Neural cell (in vitro differentiated cells): ENCODE data around the gene TRAPPC10. TPM values are rescaled to one million over a fixed set of nuclear protein-coding genes. Genes with fewer than 3 reads are reported as not detected.

Source experiments
- H2AFZ ChIP-seq: fragments of 200-600, 300-800 bp; sonication (generic), shearing (Covaris generic); 2 replicates; pipeline ENCODE4 v1.6.0; 2014; ENCODE audit warnings: low read depth, mild to moderate bottlenecking, antibody characterized with exemption, low read length, moderate library complexity
- H3F3A ChIP-seq: fragments of 200-600 bp; shearing (Covaris generic); 2 replicates; pipeline ENCODE4 v1.6.1; 2016; ENCODE audit warnings: mild to moderate bottlenecking, moderate library complexity, mixed read lengths, antibody characterized with exemption, low read length; ENCODE audit not compliant: insufficient read depth, poor library complexity, severe bottlenecking
- H3K27ac ChIP-seq: fragments of 200-600, 300-800 bp; sonication (generic), shearing (Covaris generic); 2 replicates; pipeline ENCODE4 v1.5.1; 2014; ENCODE audit warnings: mild to moderate bottlenecking, low read length, moderate library complexity
- H3K27me3 ChIP-seq: fragments of 300-800, 200-600 bp; sonication (generic), shearing (Covaris generic); 2 replicates; pipeline ENCODE4 v1.6.0; 2014; ENCODE audit warnings: mild to moderate bottlenecking, low read depth, low read length, moderate library complexity; ENCODE audit not compliant: insufficient read depth
- H3K36me3 ChIP-seq: fragments of 300-800, 200-600 bp; sonication (generic), shearing (Covaris generic); 2 replicates; pipeline ENCODE4 v1.5.1; 2014; ENCODE audit warnings: mild to moderate bottlenecking, antibody characterized with exemption, low read length, moderate library complexity; ENCODE audit not compliant: insufficient read depth
- H3K4me2 ChIP-seq: fragments of 300-800, 200-600 bp; sonication (generic), shearing (Covaris generic); 2 replicates; pipeline ENCODE4 v1.6.0; 2014; ENCODE audit warnings: mild to moderate bottlenecking, low read length
- H3K4me3 ChIP-seq: fragments of 300-800, 200-600 bp; sonication (generic), shearing (Covaris generic); 2 replicates; pipeline ENCODE4 v1.5.1; 2014; ENCODE audit warnings: mild to moderate bottlenecking, low read length, moderate library complexity
- H3K79me2 ChIP-seq: fragments of 200-600 bp; shearing (Covaris generic); replicated peaks from 2 replicates; pipeline ENCODE4 v1.6.0; 2014; ENCODE audit warnings: mild to moderate bottlenecking, low read length, moderate library complexity; ENCODE audit not compliant: insufficient read depth
- H3K9ac ChIP-seq: fragments of 300-800, 200-600 bp; sonication (generic), shearing (Covaris generic); 2 replicates; pipeline ENCODE4 v1.6.1; 2016; ENCODE audit warnings: mild to moderate bottlenecking, low read length, mixed read lengths
- H3K9me2 ChIP-seq: fragments of 200-600 bp; shearing (Covaris generic); 2 replicates; pipeline ENCODE4 v1.6.1; 2016; ENCODE audit warnings: mild to moderate bottlenecking, low read length, mixed read lengths; ENCODE audit not compliant: insufficient read depth
- H3K9me3 ChIP-seq: fragments of 200-600, 300-800 bp; sonication (generic), shearing (Covaris generic); 2 replicates; pipeline ENCODE4 v1.6.1; 2016; ENCODE audit warnings: mild to moderate bottlenecking, mixed run types, low read length, moderate library complexity, mixed read lengths
- H4K20me1 ChIP-seq: fragments of 200-600 bp; shearing (Covaris generic); 2 replicates; pipeline ENCODE4 v1.6.1; 2016; ENCODE audit warnings: mild to moderate bottlenecking, mixed run types; ENCODE audit not compliant: insufficient read depth
- EP300 ChIP-seq: fragments of 450-650 bp; conservative IDR thresholded peaks from 2 replicates; pipeline ENCODE4 v1.6.1; 2014; ENCODE audit warnings: antibody characterized with exemption, mild to moderate bottlenecking, moderate library complexity; ENCODE audit not compliant: poor library complexity, severe bottlenecking
- EZH2 ChIP-seq: fragments of 200-600, 300-800 bp; shearing (Covaris generic), sonication (generic); IDR thresholded peaks from 2 replicates; pipeline ENCODE4 v1.6.1; 2014; ENCODE audit warnings: antibody characterized with exemption, low read length, borderline replicate concordance, mild to moderate bottlenecking; ENCODE audit not compliant: insufficient read depth, poor library complexity, severe bottlenecking
- MXI1 ChIP-seq: fragments of 450-650 bp; conservative IDR thresholded peaks from 2 replicates; pipeline ENCODE4 v1.6.1; 2014; ENCODE audit warnings: antibody characterized with exemption, mild to moderate bottlenecking; ENCODE audit not compliant: poor library complexity, severe bottlenecking
- POLR2AphosphoS5 ChIP-seq: IDR thresholded peaks from 2 replicates; pipeline ENCODE4 v1.6.1; 2012
- RAD21 ChIP-seq: fragments of 450-650 bp; conservative IDR thresholded peaks from 2 replicates; pipeline ENCODE4 v1.6.1; 2014; ENCODE audit warnings: antibody characterized with exemption, mild to moderate bottlenecking, moderate library complexity
- SMC3 ChIP-seq: fragments of 450-650 bp; conservative IDR thresholded peaks from 2 replicates; pipeline ENCODE4 v1.6.1; 2014; ENCODE audit warnings: antibody characterized with exemption, mild to moderate bottlenecking, moderate library complexity; ENCODE audit not compliant: poor library complexity
- TAF1 ChIP-seq: IDR thresholded peaks from 2 replicates; pipeline ENCODE4 v1.6.1; 2012; ENCODE audit warnings: low read depth
- polyA plus RNA-seq: library from polyadenylated mRNA; depleted of rRNA; stranded (reverse); fragments of >200 nt; gene quantifications from 2 replicates; pipeline ENCODE4 v1.2.3, GENCODE V29; 2014
- TF ChIP-seq, protein P1 (sequence below): fragments of 450-650 bp; IDR thresholded peaks from 2 replicates; pipeline ENCODE4 v1.5.1; 2014; ENCODE audit warnings: antibody characterized with exemption, mild to moderate bottlenecking, moderate library complexity; ENCODE audit not compliant: poor library complexity, severe bottlenecking
- TF ChIP-seq, protein P2 (sequence below): IDR thresholded peaks from 2 replicates; pipeline ENCODE4 v1.6.1; 2012; ENCODE audit warnings: borderline replicate concordance

Gene TRAPPC10
- polyA plus RNA-seq, 1 donor from 2014 or later, result 17.8 TPM

DNA sequence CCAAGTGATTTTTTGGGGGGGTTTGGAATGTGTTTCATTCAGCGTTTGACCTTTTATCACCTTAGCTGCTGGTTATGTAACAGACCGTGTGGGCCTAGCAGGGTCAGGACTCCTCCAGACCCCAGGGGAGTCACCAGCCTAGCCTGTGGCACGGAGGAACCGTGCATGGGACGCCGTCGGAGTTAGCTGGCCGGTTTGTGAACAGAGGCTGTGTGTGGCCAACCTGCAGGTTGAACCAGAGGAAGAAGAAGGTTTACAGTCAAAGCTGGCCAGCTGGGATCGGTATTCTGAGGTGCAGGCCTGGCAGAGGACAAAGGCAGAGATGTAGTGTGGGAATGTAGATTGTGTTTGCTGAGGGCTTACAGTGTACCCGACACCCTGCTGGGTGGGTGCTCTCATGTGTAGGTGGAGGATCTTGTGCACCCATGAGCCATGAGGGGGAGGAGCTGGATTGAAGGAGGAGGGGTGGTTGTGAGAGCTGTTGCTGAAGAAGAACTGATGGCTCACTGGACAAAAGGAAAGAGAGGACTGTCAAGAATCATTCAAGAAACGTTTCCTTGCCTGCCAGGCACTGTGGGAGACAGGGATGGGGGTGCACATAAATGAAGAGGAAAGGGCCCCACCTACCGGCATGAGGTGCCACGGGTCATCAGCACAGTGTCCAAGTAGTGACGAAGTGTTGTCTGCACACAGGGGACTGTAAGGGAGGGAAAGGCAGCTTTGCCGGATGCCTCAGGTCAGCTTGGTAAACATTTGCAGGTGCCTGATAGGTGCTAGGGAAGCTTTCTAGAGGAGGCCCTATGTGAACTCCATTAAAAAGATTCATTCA, 55.1 kb downstream of the TRAPPC10 start:
- no peaks in the 10 kb centered on the region for H4K20me1 ChIP-seq
- no peaks in the 10 kb centered on the region for H3K27me3 ChIP-seq
- H3K4me3 ChIP-seq, result no peak overlapping the region
- no peaks in the 10 kb centered on the region for H3K9me3 ChIP-seq
- H3K4me2 ChIP-seq, result no peak overlapping the region
- H3K9ac ChIP-seq, result no peak overlapping the region
- TF ChIP-seq TAF1, result no peak
- no peak for TF ChIP-seq SMC3
- no peak for TF ChIP-seq MXI1
- no peak for TF ChIP-seq RAD21
- TF ChIP-seq EP300, result no peak
- no peak for TF ChIP-seq EZH2
- TF ChIP-seq POLR2AphosphoS5, result no peak
- TF ChIP-seq, protein P1, sequence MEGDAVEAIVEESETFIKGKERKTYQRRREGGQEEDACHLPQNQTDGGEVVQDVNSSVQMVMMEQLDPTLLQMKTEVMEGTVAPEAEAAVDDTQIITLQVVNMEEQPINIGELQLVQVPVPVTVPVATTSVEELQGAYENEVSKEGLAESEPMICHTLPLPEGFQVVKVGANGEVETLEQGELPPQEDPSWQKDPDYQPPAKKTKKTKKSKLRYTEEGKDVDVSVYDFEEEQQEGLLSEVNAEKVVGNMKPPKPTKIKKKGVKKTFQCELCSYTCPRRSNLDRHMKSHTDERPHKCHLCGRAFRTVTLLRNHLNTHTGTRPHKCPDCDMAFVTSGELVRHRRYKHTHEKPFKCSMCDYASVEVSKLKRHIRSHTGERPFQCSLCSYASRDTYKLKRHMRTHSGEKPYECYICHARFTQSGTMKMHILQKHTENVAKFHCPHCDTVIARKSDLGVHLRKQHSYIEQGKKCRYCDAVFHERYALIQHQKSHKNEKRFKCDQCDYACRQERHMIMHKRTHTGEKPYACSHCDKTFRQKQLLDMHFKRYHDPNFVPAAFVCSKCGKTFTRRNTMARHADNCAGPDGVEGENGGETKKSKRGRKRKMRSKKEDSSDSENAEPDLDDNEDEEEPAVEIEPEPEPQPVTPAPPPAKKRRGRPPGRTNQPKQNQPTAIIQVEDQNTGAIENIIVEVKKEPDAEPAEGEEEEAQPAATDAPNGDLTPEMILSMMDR, result no peak
- TF ChIP-seq, protein P2, sequence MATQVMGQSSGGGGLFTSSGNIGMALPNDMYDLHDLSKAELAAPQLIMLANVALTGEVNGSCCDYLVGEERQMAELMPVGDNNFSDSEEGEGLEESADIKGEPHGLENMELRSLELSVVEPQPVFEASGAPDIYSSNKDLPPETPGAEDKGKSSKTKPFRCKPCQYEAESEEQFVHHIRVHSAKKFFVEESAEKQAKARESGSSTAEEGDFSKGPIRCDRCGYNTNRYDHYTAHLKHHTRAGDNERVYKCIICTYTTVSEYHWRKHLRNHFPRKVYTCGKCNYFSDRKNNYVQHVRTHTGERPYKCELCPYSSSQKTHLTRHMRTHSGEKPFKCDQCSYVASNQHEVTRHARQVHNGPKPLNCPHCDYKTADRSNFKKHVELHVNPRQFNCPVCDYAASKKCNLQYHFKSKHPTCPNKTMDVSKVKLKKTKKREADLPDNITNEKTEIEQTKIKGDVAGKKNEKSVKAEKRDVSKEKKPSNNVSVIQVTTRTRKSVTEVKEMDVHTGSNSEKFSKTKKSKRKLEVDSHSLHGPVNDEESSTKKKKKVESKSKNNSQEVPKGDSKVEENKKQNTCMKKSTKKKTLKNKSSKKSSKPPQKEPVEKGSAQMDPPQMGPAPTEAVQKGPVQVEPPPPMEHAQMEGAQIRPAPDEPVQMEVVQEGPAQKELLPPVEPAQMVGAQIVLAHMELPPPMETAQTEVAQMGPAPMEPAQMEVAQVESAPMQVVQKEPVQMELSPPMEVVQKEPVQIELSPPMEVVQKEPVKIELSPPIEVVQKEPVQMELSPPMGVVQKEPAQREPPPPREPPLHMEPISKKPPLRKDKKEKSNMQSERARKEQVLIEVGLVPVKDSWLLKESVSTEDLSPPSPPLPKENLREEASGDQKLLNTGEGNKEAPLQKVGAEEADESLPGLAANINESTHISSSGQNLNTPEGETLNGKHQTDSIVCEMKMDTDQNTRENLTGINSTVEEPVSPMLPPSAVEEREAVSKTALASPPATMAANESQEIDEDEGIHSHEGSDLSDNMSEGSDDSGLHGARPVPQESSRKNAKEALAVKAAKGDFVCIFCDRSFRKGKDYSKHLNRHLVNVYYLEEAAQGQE, result no peak
- H2AFZ ChIP-seq, result no peak overlapping the region
- H3K27ac ChIP-seq, result no peak overlapping the region
- H3K79me2 ChIP-seq, result no peaks in the 10 kb centered on the region
- H3K36me3 ChIP-seq, result no peaks in the 10 kb centered on the region
- H3F3A ChIP-seq, result no peaks in the 10 kb centered on the region
- no peaks in the 10 kb centered on the region for H3K9me2 ChIP-seq

DNA sequence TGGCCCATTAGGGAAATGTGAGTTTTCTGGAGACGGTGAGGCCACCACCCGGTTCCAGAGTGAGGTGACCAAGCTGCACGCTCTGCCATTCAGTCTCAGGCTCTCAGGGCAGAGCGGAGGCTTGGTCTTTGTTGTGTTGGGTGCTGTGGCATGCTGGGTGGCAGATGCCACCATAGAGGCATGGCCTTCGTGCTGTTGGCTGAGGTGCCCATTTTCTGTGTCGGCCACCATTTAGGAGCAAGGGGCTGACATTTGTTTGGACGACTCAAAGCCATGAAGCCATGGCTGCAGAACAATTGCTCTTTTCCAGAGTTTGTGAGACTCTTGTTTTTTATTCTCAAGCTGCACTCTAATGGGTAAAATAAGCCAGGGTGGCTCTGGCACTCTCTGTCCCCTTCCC, 58.3 kb downstream of the TRAPPC10 start:
- Histone ChIP-seq H2AFZ (no peak overlapping the region), H3K4me3 (no peak overlapping the region), H3K9me2 (no peaks in the 10 kb centered on the region), H3K27ac (no peak overlapping the region), H3K27me3 (no peaks in the 10 kb centered on the region), H3K9me3 (no peaks in the 10 kb centered on the region), H3K4me2 (no peak overlapping the region), H4K20me1 (no peaks in the 10 kb centered on the region), H3F3A (no peaks in the 10 kb centered on the region), H3K36me3 (no peaks in the 10 kb centered on the region), H3K79me2 (no peaks in the 10 kb centered on the region), H3K9ac (no peak overlapping the region)
- TF ChIP-seq POLR2AphosphoS5 (no peak), RAD21 (no peak), EP300 (no peak), MXI1 (no peak), SMC3 (no peak), TAF1 (no peak), EZH2 (no peak)
- TF ChIP-seq, protein P1, result no peak
- TF ChIP-seq, protein P2, result no peak
